OCI-M2 (cell line): ENCODE results near the gene CLNK.
"Not testable (repeated sequence)": the region's sequence is repeated elsewhere in the genome, so short reads cannot be mapped to it uniquely, and the experiment has no call there.

Experiments used
- DNase-seq: peaks from one replicate; lab custom pipeline; 2025; ENCODE audit not compliant: unreplicated experiment; lab: John Stamatoyannopoulos, UW

Gene CLNK

DNA sequence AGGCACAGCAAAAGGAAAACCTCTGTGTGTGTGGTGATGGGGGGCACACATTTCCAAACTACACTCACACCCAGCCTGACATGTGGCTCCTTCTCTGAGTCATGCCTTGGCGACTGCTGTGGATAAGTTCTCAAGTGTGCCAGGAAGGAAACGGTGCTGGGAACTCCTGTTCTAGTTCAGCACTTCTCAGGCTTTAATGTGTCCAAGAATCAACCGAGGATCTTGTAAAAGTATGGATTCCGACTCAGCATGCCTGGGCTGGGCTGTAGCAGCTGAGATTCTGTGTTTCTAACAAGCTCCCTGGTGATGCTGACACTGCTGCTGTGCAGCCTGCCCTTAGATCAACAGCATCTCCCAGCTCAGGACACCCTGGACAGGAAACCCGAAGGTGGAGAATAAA lies 20.2 kb downstream of the CLNK start:
- no peak for DNase-seq

DNA sequence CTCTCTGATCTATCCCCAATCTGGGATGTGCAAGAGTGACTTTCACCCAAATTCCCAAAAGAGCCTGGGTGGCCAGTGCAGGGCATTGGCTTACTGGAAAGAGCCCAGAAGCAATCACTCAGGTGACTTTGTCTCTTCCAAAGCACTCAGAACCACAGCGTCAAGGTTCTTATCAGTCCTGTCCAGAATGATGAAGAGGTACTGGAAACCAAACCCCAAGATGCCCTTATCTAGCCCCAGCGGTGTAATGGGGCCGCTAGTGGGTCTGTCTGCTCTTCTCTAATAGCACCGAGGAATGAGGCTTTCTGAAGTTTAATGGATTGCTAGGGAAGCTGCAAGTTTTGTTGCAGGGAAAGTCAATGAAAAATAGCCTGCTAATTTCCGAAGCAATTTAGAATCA lies 21.6 kb downstream of the CLNK start:
- DNase-seq, result no peak

DNA sequence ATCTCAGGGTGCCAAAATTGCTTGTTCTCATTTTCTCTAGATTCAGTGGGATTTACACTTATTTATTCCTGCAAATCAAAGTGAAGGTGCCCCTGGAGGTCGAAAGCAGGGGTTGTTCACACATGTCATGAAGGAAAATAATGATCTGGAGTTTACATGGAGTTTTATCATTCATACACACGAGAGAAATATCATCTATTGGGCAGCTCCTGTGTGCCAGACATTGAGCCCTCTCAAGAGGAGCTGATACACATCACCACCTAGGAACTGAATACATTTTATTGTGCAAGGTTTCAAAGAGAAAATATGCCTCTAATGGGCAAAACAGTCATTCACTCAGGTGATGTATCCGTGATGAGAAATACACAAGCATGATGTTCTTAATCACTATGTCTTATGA lies 23.5 kb downstream of the CLNK start:
- no peak for DNase-seq

DNA sequence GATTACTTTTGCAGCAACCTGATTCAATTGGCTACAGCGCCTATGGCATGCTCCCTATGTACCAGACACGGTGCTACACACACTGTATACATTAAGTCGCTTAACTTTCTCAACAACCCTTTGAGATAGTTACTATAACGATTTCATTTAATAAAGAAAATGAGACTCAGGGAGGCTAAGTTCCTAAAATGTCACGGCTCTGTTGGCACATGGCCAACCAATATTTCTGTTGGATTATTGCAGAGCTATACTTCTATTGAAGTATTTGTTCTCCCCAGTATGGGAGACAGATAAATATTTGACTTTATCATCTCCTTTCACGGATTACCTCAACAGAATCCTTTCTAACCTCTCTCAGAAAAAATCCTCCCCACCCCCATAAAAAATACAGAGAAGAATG lies 25.3 kb downstream of the CLNK start:
- no peak for DNase-seq

DNA sequence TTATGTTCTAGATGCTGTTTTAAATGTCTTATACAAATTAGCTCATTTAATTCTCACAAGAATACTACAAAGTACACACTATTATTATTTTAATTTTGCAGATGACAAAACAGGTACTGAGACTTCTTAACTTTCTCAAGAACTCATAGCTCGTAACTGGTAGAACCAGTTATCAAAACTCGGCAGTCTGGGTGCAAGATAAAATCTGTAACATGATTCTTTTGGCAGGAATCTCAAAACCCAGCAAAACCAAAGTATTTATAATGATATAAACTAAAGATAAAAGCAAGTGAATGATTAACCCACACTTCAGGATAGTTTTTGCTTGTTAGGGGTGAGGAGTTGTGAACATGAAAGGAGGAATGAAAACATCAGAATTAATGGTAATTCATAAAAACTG lies 27.6 kb downstream of the CLNK start:
- DNase-seq, result no peak

DNA sequence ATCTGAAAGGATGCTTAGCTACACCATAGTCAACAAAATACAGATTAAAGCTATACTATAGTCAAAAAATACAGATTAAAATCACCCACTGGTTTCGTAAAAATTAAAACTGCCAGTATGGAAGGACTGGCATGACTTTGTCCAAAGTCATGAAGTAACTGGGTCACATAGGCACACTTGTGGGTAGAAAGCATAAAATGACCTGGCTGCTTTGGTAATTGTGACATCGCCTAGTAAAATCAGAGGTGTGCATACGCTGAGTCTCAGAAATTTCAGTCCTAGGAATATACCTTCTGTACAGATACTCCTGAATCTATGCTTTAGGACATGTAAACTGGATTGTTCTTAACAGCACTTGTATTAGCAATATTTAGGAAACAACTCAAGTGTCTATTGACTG lies 28.1 kb downstream of the CLNK start:
- no peak for DNase-seq

DNA sequence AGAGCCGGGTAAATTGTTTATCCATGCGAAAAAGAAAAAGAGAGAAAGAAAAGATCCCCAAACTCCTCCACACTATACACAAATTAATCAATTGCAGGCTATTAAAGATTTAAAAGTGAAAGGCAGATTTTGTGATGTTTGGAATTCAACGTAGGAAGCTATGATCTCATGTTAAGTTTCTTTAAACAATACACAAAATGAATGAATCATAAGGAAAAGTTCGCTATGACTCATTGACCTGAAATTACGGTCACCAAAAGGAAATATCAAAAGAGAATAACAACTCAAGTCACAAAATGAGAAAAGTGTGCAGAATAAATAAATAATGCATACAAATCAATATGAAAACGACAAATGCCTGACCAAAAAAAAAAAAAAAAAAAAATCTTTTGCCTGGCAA lies 28.6 kb downstream of the CLNK start:
- DNase-seq, result no peak

DNA sequence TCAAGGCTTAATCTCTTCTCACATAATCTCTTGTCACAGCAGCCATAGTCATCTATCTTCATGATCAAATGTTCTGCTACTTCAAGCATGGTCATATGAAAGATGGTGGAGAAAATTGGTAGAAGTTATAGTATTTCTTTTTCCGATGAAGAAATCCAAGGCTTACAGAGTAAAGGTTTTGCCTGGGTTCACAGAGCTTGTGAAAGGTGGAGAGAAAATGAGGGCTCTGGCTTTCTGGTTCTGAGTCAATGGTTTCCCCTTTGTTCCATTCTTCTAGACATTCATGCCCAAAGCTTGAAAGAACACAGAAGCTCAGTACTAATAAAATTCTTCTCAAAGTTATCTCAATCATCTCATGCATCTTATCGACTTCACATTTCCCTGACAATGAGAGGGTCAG lies 36.1 kb downstream of the CLNK start:
- no peak for DNase-seq

DNA sequence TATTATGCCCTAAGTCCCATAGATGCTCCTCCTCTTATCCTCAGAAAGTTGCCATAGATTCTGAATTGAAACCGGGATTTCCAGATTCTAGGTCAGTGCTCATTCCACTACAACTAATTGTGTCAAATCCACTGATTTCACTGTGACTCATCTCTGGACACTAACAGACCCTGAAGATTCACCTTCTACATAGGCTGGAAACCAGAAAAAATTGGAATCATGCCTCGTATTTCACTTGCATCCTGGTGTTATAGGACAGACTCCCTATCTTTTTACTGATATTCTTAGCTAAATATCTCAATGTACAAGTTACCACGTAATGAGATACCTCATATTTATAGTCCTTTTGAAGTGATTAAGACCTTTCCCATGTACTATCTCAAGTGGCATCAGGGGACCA lies 36.7 kb downstream of the CLNK start:
- no peak for DNase-seq

DNA sequence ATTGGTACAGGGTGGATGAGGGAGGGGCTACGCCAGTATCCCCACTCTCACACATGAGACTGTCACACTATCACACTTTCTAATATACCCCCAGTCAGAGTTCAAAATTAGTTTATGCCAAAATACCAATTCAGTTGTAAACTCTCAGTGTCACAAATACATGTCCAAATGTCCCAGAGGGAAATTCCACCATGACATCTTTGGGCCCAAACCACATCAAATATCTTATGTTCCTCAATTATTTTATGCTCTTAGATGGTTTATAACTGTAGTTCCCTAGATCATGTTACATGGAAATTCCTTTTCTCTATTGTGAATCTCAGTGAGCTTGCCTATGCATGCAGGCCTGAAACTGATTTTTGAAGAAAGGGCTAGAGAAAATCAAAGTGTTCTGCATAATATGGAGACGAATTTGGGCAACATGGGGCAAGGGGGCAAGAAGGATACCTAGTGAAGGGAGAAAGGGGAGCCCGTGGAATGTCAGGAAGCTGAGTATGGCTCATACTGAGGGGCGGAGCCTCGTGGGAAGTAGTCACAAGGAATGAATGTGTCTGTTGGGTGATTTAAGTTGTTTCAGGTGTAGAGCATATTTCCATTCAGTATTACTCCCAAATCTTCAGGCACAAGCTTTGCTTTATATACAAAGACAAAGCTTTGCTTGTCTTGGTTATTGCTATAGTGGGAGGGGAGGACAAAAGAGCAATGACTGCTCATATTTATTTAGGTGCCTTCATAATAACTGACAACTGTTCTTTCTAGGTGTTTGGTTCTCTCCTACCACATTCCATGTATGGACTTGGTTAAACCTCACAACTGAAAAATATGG lies 40.8 kb downstream of the CLNK start:
- DNase-seq, result no peak

DNA sequence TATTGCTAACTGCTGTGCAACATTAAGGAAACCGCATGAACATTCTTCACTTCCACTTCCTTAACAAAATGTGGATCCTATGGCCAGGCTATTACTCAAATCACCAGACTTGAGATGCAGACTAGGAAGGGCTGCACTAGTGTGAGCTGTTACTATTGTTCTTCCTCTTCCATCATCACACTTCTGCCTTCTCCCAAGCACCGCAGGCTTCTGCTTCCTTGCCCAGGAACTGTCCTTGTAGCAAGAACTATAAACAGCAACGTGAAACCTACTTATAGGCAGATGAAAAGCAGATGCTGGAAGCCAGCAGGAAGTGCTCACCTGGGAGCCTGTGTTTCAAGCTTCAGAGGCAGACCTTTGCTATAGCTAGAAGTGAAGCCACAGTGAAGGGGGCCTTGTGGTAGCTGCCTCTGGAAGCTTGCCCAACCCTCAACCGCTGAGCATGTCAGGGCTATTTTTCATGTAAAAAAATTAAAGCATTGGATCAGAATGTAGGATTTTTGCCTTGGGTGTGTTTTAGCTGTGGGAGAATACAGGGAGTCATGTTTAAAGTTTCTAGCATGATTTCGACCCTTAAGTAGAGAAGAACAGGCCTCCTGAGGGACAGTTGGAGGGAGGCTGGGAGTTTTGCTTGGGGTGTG lies 43.9 kb downstream of the CLNK start:
- DNase-seq, result no peak

DNA sequence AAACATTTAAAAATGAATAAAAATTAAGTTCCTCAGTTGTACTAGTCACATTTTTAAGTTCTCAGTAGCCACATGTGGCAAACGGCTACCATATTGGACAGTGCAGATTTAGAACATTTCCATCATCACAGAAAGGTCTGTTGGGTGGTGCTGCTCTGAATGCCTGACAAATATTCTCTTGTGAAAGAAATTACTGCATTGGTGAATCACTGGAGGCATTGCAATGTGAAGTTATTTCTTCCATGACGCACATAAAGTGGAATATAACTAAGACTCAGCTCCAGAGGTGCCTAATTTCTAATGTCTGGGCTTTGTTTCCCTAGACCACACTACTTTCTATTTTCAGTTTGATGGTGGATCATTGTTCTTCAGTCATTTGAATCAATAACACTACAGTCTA lies 44.9 kb downstream of the CLNK start:
- no peak for DNase-seq

DNA sequence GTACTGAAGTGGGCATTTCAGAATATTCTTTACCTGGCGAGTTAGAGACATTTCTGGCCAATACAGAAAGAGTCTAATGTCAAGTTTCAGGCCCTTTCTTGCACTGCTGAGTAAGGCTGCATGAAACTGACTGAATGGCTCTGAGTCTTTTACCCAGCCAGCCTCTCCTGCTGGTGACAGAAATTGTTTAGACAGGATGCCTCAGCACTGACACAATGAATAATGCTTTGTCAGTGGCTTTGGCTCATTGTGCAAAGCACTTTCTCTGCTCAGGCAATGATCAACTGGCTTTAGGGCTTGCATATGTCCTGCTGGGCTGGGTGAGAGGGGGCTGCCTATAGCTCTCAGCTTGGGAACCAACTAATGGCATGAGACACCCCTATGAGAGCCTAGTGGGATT lies 45.5 kb downstream of the CLNK start:
- DNase-seq, result no peak

DNA sequence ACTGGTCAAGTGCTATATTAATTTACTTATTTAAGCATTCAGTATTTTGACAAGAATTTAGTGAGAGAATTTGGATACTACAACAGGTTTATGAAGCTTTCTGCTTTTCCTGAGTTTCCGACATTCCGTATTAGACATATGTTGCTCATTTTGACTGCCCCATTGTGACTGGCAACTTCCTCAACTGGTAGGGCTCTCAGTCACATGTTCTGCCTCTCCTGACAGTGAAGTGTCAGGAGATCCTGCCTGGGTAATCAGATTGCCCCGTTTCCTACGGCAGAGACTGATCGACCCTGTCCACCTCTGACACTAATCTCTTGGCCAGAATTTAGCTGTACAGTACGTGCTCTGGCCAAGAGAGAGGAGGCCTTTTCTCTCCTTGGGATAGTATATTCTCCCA lies 49.5 kb downstream of the CLNK start:
- no peak for DNase-seq

DNA sequence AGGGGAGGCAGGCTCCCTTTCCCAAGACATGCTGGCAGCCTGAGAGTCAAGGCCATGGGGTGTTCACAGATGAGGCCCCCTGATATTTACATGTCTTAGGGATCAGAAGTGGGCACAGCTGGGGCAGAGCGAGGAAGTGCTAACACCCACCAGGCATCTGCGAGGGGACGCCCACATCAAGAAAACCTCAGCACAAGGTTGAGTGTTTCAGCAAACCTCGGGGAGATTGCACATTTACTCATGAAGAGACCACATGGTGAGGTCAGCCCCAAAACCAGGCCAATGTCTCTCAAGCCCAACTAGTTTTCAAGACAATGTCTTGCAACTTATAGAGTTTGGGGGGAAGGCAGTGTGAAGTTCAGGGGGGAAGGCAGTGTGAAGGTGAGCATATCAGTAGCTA lies 55.2 kb downstream of the CLNK start:
- DNase-seq, result no peak

DNA sequence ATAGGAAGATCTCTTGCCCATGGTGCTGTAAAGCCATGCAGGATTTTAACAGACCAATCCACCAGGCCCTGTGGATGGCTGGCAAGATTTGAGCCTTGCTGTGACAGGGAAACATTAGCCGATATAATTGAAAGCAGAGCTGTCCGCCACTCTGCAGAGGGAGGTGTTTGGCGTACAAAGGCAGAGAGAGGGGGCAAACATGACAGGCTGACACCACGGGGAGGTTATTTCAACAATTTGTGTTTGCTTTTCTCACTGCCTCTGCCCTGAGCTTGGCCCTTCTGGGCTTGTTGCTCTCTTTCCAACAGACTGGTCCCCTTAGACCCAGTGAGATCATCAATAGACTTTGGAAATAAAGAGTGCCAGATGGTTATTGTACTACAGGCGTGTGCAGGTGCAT lies 59.4 kb downstream of the CLNK start:
- no peak for DNase-seq

DNA sequence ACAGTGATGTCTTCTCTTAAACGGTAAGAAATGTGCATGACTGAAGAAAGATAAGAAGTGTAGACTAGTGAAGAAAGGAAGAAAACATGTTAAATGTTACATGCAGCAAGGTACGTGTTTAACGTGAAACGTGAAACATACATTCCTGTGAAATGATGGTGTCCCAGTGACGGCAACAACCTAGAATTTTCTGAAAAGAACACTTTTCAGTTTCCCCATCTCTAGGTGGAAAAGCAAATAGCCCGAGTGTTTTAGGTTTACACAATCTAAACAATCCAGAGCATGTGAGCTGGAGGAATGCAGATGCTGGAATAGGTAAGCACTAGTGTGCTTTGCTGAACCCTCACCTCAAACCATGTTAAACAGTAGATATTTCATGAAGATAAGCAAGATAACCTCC lies 60.7 kb downstream of the CLNK start:
- no peak for DNase-seq

DNA sequence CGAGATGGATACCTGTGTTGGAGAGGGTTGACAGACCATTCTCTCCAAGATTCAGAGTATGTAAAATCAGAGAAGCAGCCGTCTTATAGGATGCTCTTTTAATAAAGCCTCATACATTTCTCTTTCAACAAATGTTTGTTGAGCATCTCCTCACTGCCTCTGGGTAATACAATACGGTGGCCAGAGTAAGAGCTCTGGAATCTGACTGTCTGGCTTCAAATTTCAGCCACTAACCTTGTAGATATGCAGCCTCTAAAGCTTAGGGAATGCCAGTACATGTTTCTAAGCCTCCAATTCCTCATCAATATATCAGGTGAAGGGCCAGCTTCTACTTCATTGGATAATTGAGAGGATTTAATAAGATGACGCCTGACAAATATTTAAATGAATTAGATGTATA lies 61.3 kb downstream of the CLNK start:
- DNase-seq, result no peak

DNA sequence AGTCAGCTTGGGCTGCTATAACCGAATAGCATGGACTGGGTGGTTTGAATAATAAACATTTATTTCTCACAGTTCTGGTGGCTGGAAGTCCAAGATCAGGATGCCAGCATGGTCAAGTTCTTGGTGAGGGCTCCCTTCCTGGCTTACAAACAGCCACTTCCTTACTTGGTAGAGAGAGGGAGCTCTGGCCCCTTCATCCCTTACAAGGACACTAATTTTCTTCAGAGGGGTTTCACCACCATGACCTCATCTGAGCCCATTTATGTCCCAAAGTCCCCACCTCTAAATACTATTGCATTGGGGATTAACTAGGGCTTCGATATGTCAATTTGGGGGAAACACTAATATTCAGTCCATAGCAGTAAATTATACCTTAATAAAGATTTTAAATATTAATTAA lies 61.8 kb downstream of the CLNK start:
- DNase-seq, result no peak

DNA sequence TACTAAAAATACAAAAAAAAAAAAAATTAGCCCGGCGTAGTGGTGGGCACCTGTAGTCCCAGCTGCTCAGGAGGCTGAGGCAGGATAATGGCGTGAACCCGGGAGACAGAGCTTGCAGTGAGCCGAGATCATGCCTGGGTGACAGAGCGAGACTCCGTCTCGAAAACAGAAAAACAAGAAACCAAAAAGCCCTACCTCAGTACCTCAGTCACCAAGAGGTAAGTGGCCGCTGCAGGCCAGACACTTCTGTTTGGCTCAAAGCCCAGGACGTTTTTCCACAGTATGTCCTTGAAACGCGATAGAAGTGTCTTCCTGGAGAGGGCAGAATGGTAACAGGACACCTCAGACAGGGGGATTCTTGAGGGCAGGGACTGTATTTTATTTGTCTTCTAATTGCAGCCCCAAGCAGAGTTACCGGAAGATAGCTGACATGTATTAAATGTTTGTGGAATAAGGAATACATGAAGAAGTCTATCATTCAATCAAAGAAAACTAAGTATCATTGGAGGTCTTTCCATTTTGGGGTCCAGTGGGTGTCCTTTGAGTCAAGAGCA lies 63.6 kb downstream of the CLNK start:
- DNase-seq, result no peak

DNA sequence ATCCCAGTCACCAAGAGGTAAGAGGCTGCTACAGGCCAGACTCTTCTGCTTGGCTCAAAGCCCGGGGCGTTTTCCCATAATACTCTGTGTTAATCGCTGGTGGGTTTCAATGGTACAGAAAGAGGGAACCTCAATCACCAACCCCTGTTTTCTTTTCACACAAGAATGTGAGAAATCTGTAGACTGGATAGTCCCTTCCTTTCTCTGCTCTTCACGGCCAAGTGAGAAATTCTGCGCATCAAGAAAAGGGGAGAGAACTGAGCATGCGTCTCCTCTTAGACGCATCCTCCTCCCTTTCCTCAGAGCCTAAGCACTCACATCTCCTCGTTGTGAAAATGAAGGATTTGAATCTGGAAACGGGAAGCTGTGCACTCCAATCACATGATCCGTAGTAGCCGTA lies 64.7 kb downstream of the CLNK start:
- DNase-seq, result no peak

DNA sequence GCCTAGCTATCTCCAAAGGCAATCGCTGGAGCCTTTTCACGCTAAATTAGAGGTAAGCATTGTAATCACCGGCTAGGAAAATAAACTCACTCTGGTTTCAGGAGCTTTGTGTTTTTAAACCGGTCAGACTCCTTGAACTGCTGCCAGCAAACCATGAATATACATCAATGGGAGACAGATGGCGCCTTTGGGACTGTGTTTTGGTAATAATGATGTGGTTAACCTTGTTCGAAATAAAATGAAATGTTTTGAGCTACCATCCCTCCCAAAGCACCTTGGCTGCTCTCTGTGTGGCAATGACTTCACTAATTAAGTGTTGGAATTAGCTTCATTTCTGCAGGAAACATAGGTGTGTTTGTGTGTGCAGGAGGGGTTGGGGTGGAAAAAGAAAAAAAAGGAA lies 65.3 kb downstream of the CLNK start:
- DNase-seq, result no peak

DNA sequence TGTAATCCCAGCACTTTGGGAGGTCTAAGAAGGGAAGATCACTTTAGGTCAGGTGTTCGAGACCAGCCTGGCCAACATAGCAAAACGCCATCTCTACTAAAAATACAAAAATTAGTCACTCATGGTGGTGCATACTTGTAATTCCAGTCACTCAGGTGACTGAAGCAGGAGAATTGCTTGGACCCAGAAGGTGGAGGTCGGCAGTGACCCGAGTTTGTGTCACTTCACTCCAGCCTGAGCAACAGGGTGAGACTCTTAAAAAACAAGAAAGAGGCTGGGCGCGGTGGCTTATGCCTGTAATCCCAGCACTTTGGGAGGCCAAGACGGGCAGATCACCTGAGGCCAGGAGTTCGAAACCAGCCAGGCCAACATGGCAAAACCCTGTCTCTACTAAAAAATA lies 69.6 kb downstream of the CLNK start:
- DNase-seq, result not testable (repeated sequence)
